Coronary artery (tissue), 2 donors: ENCODE measurements around the gene MBP.
"Not testable (repeated sequence)": the region's sequence is repeated elsewhere in the genome, so short reads cannot be mapped to it uniquely, and the experiment has no call there.

ENCODE experiments used
- DNase-seq: peaks from one replicate; pipeline ENCODE4 v3.0.0-alpha.2; 2017; ENCODE audit warnings: low spot score
- H3K27ac ChIP-seq, 2 donors: fragments of 200-600 bp; sonication (generic); one replicate each; pipeline ENCODE4 v1.5.1; 2016 to 2019
- H3K4me3 ChIP-seq: fragments of 200-600 bp; sonication (generic); 2 replicates; pipeline ENCODE4 v1.5.1; 2016; ENCODE audit warnings: mild to moderate bottlenecking, moderate library complexity
- TF ChIP-seq, protein P1 (sequence below): fragments of 200-600 bp; sonication (generic); IDR thresholded peaks from one replicate; pipeline ENCODE4 v1.5.1; 2019; ENCODE audit warnings: antibody characterized with exemption

The MBP gene

DNA sequence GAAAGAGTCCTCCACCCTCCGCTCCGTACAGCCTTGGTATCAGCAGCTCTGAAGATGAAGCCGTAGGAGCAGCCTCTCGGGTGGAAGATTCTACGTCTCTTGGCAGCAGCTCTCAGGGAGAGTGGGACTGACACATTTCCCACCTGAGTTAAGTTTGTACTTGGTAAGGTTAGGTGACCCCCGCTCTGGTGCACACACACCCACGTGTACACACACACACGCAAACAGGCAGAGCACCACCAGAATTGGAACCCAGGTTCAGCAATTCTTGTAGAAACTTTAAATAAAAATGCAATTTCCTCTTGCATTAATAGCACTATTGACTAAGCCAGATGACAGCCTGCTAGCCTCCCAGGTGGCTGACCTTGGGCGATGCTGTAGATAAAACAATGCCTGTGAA is 111.5 kb downstream of the MBP start:
- no peak overlapping the region for H3K4me3 ChIP-seq
- H3K27ac ChIP-seq = no peak overlapping the region
- TF ChIP-seq, protein P1, sequence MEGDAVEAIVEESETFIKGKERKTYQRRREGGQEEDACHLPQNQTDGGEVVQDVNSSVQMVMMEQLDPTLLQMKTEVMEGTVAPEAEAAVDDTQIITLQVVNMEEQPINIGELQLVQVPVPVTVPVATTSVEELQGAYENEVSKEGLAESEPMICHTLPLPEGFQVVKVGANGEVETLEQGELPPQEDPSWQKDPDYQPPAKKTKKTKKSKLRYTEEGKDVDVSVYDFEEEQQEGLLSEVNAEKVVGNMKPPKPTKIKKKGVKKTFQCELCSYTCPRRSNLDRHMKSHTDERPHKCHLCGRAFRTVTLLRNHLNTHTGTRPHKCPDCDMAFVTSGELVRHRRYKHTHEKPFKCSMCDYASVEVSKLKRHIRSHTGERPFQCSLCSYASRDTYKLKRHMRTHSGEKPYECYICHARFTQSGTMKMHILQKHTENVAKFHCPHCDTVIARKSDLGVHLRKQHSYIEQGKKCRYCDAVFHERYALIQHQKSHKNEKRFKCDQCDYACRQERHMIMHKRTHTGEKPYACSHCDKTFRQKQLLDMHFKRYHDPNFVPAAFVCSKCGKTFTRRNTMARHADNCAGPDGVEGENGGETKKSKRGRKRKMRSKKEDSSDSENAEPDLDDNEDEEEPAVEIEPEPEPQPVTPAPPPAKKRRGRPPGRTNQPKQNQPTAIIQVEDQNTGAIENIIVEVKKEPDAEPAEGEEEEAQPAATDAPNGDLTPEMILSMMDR = no peak

DNA sequence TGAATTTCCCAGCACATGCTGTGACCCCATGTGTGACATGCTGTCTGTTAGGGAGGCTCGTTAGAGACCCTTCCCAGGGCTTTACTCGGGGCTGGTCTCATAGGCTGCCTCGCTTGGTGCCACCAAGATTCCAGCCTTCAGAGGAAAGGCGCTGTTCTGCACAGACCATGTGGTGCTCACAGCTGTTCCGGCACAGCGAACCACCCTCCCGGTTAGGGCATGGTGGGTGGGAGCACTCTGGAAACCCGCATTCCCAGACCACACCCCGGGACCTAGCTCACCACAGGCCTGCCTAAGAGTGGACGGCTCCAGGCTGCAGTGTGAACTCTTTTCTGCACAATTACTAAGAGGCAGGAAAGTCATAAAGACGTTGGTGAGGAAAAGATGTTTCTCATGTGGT is 112.0 kb downstream of the MBP start:
- TF ChIP-seq, protein P1 = no peak
- DNase-seq = no peak
- H3K27ac ChIP-seq = no peak overlapping the region
- H3K4me3 ChIP-seq = no peak overlapping the region

More for the DNA sequence above, 111.5 kb downstream of the MBP start:
- DNase-seq = no peak

DNA sequence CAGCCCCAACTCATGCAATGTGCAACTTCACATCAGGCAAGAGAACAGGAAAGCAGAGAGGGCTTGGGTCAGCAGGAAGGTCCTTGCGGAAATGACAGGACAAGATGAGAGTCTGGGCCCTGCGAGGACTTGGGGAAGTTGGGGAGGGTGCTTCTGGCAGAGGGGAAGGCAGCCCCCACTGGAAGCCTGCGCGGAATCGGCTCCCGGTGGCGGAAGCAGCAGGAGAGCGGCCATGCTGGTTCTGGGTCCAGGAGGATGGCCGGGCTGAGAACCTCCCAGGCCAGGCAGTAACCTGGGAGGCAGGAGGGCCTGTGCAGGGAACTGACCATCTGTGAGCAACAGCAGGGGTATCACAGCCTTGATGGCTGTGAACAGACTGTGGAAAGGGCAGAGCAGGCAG is 112.9 kb downstream of the MBP start:
- DNase-seq = no peak
- no peak overlapping the region for H3K27ac ChIP-seq

DNA sequence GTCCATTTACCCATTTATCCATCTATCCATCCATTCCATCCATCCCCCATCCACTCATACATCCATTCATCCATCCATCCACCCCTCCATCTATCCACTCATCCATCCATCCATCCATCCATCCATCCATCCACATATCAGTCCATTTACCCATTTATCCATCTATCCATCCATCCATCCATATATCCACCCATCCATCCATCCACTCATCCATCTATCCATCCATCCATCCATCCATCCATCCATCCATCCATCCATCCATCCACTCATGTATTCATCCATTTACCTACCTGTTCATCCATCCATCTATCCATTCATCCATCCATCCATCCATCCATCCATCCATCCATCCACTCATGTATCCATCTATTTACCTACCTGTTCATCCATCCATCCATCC is 113.9 kb downstream of the MBP start:
- not testable (repeated sequence) for DNase-seq, H3K27ac ChIP-seq, H3K4me3 ChIP-seq

More for the DNA sequence above, 112.9 kb downstream of the MBP start:
- TF ChIP-seq, protein P1 = no peak
- no peak overlapping the region for H3K4me3 ChIP-seq

DNA sequence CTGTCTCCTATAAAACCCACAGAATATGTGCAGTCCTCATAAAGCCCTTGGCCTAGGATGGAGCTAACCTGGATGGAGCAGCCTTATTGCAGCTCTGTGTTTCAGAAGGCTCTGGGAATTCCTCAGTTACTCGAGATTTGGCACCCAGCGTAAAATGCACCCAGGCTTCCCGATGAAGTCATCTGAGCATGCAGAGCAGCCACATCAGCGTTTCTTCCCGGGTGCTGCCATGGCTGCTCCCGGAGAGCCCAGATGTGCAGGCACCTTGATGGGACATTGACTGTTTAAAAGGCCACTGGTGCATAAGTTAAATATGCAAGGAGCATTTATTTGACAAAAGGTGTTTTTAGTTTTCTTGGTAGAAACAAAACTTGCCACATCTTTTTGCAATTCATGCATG is 115.2 kb downstream of the MBP start:
- no peak for DNase-seq
- TF ChIP-seq, protein P1 = no peak
- H3K4me3 ChIP-seq = no peak overlapping the region
- no peak overlapping the region for H3K27ac ChIP-seq

DNA sequence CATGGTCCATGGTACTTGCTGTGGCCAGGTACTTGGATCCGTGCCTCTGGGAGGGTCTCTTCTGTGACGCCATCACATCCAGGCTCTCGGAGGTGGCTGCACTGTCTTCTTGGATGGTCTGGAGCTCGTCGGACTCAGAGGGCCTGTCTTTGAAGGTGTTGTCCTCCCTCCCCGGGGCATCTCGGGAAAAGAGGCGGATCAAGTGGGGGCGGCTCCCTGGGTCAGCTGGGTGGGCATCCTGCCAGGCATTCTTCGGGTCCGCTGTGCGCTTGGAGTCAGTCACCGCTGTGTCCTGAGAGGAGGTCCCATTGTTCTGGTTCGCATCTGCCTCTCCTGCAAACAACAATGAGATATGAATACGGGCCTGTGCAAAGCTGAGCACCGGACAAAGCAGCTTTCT is 115.6 kb downstream of the MBP start:
- no peak overlapping the region for H3K4me3 ChIP-seq
- DNase-seq = no peak
- TF ChIP-seq, protein P1 = no peak
- H3K27ac ChIP-seq = no peak overlapping the region

DNA sequence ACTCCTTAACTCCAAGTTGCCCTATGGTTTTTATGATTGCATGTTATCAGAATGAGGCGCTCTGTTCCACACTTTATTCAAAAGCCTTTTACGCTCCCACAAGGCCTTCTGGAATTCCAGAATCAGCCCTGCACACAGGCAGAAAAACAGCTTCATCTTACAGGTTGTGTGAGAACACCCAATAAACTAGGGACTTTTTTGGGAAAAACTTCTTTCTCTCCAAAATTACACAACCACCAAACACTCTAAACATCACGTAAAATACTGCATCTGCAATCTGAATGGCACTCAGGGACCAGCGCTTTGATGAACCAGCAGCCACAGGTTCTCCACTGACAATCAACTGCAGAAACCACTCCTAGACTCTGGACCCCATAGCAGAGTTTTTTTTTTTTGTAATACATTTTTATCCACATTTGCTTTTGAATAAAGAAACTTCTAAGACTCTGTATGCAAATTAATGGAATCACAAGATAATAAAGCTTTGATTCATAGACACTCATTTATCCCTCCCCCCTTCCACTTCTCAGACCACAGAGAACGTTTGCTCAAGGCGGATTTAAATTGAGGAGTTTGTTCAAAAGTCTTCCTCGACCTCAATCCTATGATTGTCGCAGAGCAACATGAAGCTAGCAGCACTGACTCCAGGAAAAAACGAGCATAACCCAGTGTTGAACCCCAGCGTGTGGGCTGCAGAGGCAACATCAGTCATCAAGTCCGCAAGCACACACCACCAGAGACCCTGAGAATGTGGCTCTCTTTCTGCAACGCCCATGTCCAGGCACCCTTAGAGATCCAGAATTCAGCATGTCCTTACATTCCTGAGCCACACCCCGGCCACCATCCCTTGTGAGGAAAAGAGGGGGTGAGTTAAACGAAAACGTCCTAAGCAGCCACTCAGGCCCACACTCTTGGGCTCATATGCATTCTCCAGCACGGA is 116.5 kb downstream of the MBP start:
- Histone ChIP-seq H3K4me3 (no peak overlapping the region), H3K27ac (no peak overlapping the region)
- DNase-seq = no peak
- TF ChIP-seq, protein P1 = no peak
